ENCODE data around the gene CEP70. TPM values are rescaled to one million over a fixed set of nuclear protein-coding genes. Genes with fewer than 3 reads are reported as not detected.
A peak's percentile ranks its signal among the peaks of the same experiment; 100 is the strongest.
"Not testable (repeated sequence)": the region's sequence is repeated elsewhere in the genome, so short reads cannot be mapped to it uniquely, and the experiment has no call there.

CEP70 gene
- total RNA-seq, 1 experiment from 2014 or later: 64.5 TPM

GRCh38 chr3:138601661-138602060, 7.6 kb upstream of the CEP70 start:
- in situ Hi-C loops (cut with HindIII; ENCODE audit: low pct_unique_long_range_greater_than_20kb, low sequenced_read_pairs); POLR2A ChIA-PET; intact Hi-C loops (cut with micrococcal nuclease; ENCODE audit: unreplicated experiment); H3K36me3 ChIP-seq (ENCODE audit: control insufficient read depth, insufficient read depth, low read length); H3K4me1 ChIP-seq (ENCODE audit: control insufficient read depth, insufficient read depth, low read length); H3K9me3 ChIP-seq (ENCODE audit: control insufficient read depth, insufficient read depth, low read depth, low read length); DNase-seq (ENCODE audit: low read depth, low spot score); H3K27ac ChIP-seq (ENCODE audit: low read length); H3K27me3 ChIP-seq (ENCODE audit: control insufficient read depth, insufficient read depth, low read length); BruUV-seq (replicated peaks); H3K4me3 ChIP-seq (ENCODE audit: low read depth in 2 of 2, low read length in 2 of 2); ATAC-seq; CTCF ChIA-PET: not testable (repeated sequence)

GRCh38 chr3:138600100-138600745, 6.2 kb upstream of the CEP70 start:
- Histone ChIP-seq H3K27me3 (ENCODE audit: control insufficient read depth, insufficient read depth, low read length) (no peaks in the 10 kb centered on the region), H3K36me3 (ENCODE audit: control insufficient read depth, insufficient read depth, low read length) (no peaks in the 10 kb centered on the region), H3K9me3 (ENCODE audit: control insufficient read depth, insufficient read depth, low read depth, low read length) (no peaks in the 10 kb centered on the region), H3K4me1 (ENCODE audit: control insufficient read depth, insufficient read depth, low read length) (peaks cover 4% of the 10 kb centered on the region), H3K4me3 (ENCODE audit: low read depth in 2 of 2, low read length in 2 of 2) (no peak overlapping the region), H3K27ac (ENCODE audit: low read length) (peak overlapping the region; percentile 12; the same call in 1 of the 2 replicates)
- TF ChIP-seq SIN3A (IDR thresholded peaks at IDR 0.05; ENCODE audit: borderline replicate concordance, insufficient read depth, low read depth, low read length): no peak
- POLR2A ChIA-PET: no interaction called here
- intact Hi-C loops (cut with micrococcal nuclease; ENCODE audit: unreplicated experiment) (no loop called here), in situ Hi-C loops (cut with HindIII; ENCODE audit: low pct_unique_long_range_greater_than_20kb, low sequenced_read_pairs) (no loop called here)
- DNase-seq (ENCODE audit: low read depth, low spot score) (no peak), ATAC-seq (peak; percentile 70; the same call in 1 of the 2 replicates)
- no TSS peak for BruUV-seq (replicated peaks)
- CTCF ChIA-PET: no interaction called here

- no TSS peak for BruUV-seq (replicated peaks)
- Histone ChIP-seq H3K4me3 (ENCODE audit: low read depth in 2 of 2, low read length in 2 of 2) (no peak overlapping the region), H3K36me3 (ENCODE audit: control insufficient read depth, insufficient read depth, low read length) (no peaks in the 10 kb centered on the region), H3K9me3 (ENCODE audit: control insufficient read depth, insufficient read depth, low read depth, low read length) (no peaks in the 10 kb centered on the region), H3K27ac (ENCODE audit: low read length) (no peak overlapping the region), H3K27me3 (ENCODE audit: control insufficient read depth, insufficient read depth, low read length) (no peaks in the 10 kb centered on the region), H3K4me1 (ENCODE audit: control insufficient read depth, insufficient read depth, low read length) (peaks cover 7% of the 10 kb centered on the region)
- CTCF ChIA-PET: no interaction called here
- ATAC-seq: no peak
- DNase-seq (ENCODE audit: low read depth, low spot score): no peak
- in situ Hi-C loops (cut with HindIII; ENCODE audit: low pct_unique_long_range_greater_than_20kb, low sequenced_read_pairs): no loop called here
- no peak for TF ChIP-seq TCF7L2 (IDR thresholded peaks at IDR 0.05; ENCODE audit: low read depth, low read length)
- TF ChIP-seq CTCF (IDR thresholded peaks at IDR 0.05): no peak
- TF ChIP-seq SIN3A (IDR thresholded peaks at IDR 0.05; ENCODE audit: borderline replicate concordance, insufficient read depth, low read depth, low read length): no peak
- TF ChIP-seq POLR2AphosphoS5 (IDR thresholded peaks at IDR 0.05; ENCODE audit: low read depth, low read length): no peak
- TF ChIP-seq REST (IDR thresholded peaks at IDR 0.05; ENCODE audit: insufficient read depth in 1 of 2, low read depth in 2 of 2, low read length in 1 of 2): no peak
- POLR2A ChIA-PET: no interaction called here
- intact Hi-C loops (cut with micrococcal nuclease; ENCODE audit: unreplicated experiment): loop anchor here (10.0 kb wide), 1 partner anchor 96 kb away; no protein-coding TSS in a partner anchor
Observed at GRCh38 chr3:138598534-138598933, 4.5 kb upstream of the CEP70 start.

GRCh38 chr3:138597186-138597976, 3.3 kb upstream of the CEP70 start:
- H3K36me3 ChIP-seq (ENCODE audit: control insufficient read depth, insufficient read depth, low read length); H3K27ac ChIP-seq (ENCODE audit: low read length); BruUV-seq (replicated peaks); CTCF ChIA-PET; DNase-seq (ENCODE audit: low read depth, low spot score); H3K9me3 ChIP-seq (ENCODE audit: control insufficient read depth, insufficient read depth, low read depth, low read length); H3K27me3 ChIP-seq (ENCODE audit: control insufficient read depth, insufficient read depth, low read length); H3K4me3 ChIP-seq (ENCODE audit: low read depth in 2 of 2, low read length in 2 of 2); ATAC-seq; in situ Hi-C loops (cut with HindIII; ENCODE audit: low pct_unique_long_range_greater_than_20kb, low sequenced_read_pairs): not testable (repeated sequence)
- POLR2A ChIA-PET: interaction anchor here (0.6 kb wide), 1 partner anchor 180 kb away, joined by 6 read pairs; no protein-coding TSS in a partner anchor
- H3K4me1 ChIP-seq (ENCODE audit: control insufficient read depth, insufficient read depth, low read length): peaks cover 12% of the 10 kb centered on the region
- intact Hi-C loops (cut with micrococcal nuclease; ENCODE audit: unreplicated experiment): loop anchor here (10.0 kb wide), 1 partner anchor 97 kb away; no protein-coding TSS in a partner anchor
